Neural cell (in vitro differentiated cells): Measurements from ENCODE around the gene UNC93B1.

Experiments
- EP300 ChIP-seq: fragments of 450-650 bp; conservative IDR thresholded peaks from 2 replicates; pipeline ENCODE4 v1.6.1; 2014; ENCODE audit warnings: antibody characterized with exemption, mild to moderate bottlenecking, moderate library complexity; ENCODE audit not compliant: poor library complexity, severe bottlenecking
- EZH2 ChIP-seq: fragments of 200-600, 300-800 bp; shearing (Covaris generic), sonication (generic); IDR thresholded peaks from 2 replicates; pipeline ENCODE4 v1.6.1; 2014; ENCODE audit warnings: antibody characterized with exemption, low read length, borderline replicate concordance, mild to moderate bottlenecking; ENCODE audit not compliant: insufficient read depth, poor library complexity, severe bottlenecking
- MXI1 ChIP-seq: fragments of 450-650 bp; conservative IDR thresholded peaks from 2 replicates; pipeline ENCODE4 v1.6.1; 2014; ENCODE audit warnings: antibody characterized with exemption, mild to moderate bottlenecking; ENCODE audit not compliant: poor library complexity, severe bottlenecking
- TAF1 ChIP-seq: IDR thresholded peaks from 2 replicates; pipeline ENCODE4 v1.6.1; 2012; ENCODE audit warnings: low read depth
- TF ChIP-seq, protein P1 (sequence below): fragments of 450-650 bp; IDR thresholded peaks from 2 replicates; pipeline ENCODE4 v1.5.1; 2014; ENCODE audit warnings: antibody characterized with exemption, mild to moderate bottlenecking, moderate library complexity; ENCODE audit not compliant: poor library complexity, severe bottlenecking
- TF ChIP-seq, protein P2 (sequence below): IDR thresholded peaks from 2 replicates; pipeline ENCODE4 v1.6.1; 2012; ENCODE audit warnings: borderline replicate concordance

DNA sequence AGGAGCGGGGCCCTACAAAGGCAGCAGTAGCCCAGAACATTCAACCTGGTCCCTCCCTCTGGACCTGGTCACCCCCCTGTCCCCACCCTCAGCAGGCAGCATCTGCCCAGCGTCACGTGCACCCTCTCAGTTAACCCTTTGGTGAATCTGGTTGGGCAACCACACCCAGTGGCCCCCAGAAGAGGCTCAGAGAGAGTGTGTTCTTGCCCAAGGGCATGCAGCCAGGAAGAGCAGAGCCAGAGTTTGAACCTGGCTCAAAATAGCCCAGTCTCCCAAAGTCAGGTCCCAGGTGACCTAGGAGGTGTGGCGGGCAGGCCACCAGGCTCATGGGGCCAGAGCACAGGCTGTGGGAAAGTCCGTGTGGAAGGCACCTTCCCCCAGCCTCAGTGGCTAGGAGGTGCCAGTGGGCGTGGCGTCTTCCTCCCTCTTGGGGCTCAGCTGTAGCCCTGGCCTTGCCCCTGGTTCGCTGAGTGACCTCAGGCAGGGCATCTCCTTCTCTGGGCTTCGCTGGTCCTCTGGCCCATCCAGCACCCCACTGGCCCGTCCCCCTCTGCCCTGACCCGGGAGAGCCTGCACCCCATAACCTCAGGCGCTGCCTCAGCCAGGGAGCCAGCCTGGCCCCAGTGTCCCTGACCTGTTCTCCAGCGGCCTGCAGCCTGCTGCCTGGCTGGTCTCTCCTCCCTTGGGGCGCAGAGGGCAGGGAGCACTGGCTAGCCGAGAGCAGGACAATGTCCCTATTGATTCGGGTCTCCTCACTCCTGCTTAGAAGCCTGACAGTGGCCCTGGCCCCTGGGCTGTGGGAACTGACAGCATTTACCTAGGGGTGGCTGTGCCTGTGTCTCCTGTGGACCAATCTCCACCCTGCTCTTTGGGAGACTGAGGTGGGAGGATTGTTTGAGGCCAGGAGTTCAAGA is 13.3 kb upstream of the UNC93B1 start:
- TF ChIP-seq, protein P1, sequence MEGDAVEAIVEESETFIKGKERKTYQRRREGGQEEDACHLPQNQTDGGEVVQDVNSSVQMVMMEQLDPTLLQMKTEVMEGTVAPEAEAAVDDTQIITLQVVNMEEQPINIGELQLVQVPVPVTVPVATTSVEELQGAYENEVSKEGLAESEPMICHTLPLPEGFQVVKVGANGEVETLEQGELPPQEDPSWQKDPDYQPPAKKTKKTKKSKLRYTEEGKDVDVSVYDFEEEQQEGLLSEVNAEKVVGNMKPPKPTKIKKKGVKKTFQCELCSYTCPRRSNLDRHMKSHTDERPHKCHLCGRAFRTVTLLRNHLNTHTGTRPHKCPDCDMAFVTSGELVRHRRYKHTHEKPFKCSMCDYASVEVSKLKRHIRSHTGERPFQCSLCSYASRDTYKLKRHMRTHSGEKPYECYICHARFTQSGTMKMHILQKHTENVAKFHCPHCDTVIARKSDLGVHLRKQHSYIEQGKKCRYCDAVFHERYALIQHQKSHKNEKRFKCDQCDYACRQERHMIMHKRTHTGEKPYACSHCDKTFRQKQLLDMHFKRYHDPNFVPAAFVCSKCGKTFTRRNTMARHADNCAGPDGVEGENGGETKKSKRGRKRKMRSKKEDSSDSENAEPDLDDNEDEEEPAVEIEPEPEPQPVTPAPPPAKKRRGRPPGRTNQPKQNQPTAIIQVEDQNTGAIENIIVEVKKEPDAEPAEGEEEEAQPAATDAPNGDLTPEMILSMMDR = no peak
- TF ChIP-seq EP300 (no peak), EZH2 (no peak), MXI1 (no peak), TAF1 (no peak)
- TF ChIP-seq, protein P2, sequence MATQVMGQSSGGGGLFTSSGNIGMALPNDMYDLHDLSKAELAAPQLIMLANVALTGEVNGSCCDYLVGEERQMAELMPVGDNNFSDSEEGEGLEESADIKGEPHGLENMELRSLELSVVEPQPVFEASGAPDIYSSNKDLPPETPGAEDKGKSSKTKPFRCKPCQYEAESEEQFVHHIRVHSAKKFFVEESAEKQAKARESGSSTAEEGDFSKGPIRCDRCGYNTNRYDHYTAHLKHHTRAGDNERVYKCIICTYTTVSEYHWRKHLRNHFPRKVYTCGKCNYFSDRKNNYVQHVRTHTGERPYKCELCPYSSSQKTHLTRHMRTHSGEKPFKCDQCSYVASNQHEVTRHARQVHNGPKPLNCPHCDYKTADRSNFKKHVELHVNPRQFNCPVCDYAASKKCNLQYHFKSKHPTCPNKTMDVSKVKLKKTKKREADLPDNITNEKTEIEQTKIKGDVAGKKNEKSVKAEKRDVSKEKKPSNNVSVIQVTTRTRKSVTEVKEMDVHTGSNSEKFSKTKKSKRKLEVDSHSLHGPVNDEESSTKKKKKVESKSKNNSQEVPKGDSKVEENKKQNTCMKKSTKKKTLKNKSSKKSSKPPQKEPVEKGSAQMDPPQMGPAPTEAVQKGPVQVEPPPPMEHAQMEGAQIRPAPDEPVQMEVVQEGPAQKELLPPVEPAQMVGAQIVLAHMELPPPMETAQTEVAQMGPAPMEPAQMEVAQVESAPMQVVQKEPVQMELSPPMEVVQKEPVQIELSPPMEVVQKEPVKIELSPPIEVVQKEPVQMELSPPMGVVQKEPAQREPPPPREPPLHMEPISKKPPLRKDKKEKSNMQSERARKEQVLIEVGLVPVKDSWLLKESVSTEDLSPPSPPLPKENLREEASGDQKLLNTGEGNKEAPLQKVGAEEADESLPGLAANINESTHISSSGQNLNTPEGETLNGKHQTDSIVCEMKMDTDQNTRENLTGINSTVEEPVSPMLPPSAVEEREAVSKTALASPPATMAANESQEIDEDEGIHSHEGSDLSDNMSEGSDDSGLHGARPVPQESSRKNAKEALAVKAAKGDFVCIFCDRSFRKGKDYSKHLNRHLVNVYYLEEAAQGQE = no peak
